K562 (cell line): Measurements from ENCODE around the gene RORB.

Experiments used
- CTCF ChIP-seq, 3 experiments: IDR thresholded peaks in 2 of 3; conservative IDR thresholded peaks in 1 of 3; 2 replicates each; pipeline ENCODE4 v1.5.1; 2011 to 2012; ENCODE audit warnings: low read length in 3 of 3, mild to moderate bottlenecking in 3 of 3, control low read depth in 2 of 3, improper control_type of control experiment in 1 of 3, inconsistent platforms in 1 of 3, low read depth in 1 of 3, mixed read lengths in 1 of 3, moderate library complexity in 1 of 3; ENCODE audit not compliant: insufficient read depth in 2 of 3
- EGR1 ChIP-seq: fragments of 450-650 bp; conservative IDR thresholded peaks from 2 replicates; pipeline ENCODE4 v1.6.1; 2017; ENCODE audit warnings: mild to moderate bottlenecking
- FOXA3 ChIP-seq, 2 experiments: fragments of 450-650 bp in 1 of 2; sonication (generic) in 1 of 2; formaldehyde crosslinking; IDR thresholded peaks in 1 of 2; conservative IDR thresholded peaks in 1 of 2; 2 replicates each; pipeline versions ENCODE4 v1.4.0 to v1.8.0; 2020 to 2022; ENCODE audit warnings: mild to moderate bottlenecking in 2 of 2, missing genetic modification reagents in 1 of 2
- JUND ChIP-seq, 2 experiments: IDR thresholded peaks; 2 replicates in 1 of 2; 3 replicates in 1 of 2; pipeline ENCODE4 v1.6.1; 2011; ENCODE audit warnings: borderline replicate concordance in 2 of 2, low read depth in 2 of 2, low read length in 2 of 2, improper control_type of control experiment in 1 of 2, missing biosample characterization in 1 of 2, missing genetic modification characterization in 1 of 2, missing genetic modification reagents in 1 of 2
- KLF10 ChIP-seq: fragments of 250-450 bp; sonication (Bioruptor Pico); IDR thresholded peaks from 2 replicates; pipeline ENCODE4 v1.6.1; 2021; ENCODE audit warnings: matching md5 sums
- NR4A1 ChIP-seq, 2 experiments: fragments of 250-450 bp in 1 of 2; fragments of 450-650 bp in 1 of 2; sonication (Bioruptor Pico) in 1 of 2; IDR thresholded peaks; 2 replicates each; pipeline versions ENCODE4 v1.4.0 to v1.6.1; 2016 to 2020; ENCODE audit warnings: mild to moderate bottlenecking in 2 of 2, missing compliant biosample characterization in 1 of 2, missing genetic modification characterization in 1 of 2, moderate library complexity in 1 of 2
- POLR2H ChIP-seq: IDR thresholded peaks from 2 replicates; pipeline ENCODE4 v1.6.1; 2016; ENCODE audit warnings: missing genetic modification characterization, low read depth, mild to moderate bottlenecking, control low read depth, missing compliant biosample characterization, moderate library complexity
- RCOR1 ChIP-seq, 2 experiments: IDR thresholded peaks; 2 replicates each; pipeline ENCODE4 v1.6.1; 2012; ENCODE audit warnings: low read depth in 2 of 2, low read length in 2 of 2, borderline replicate concordance in 1 of 2, improper control_type of control experiment in 1 of 2
- ZNF140 ChIP-seq: fragments of 250-450 bp; sonication (Bioruptor Pico); IDR thresholded peaks from 2 replicates; pipeline ENCODE4 v1.8.0; 2021; ENCODE audit warnings: moderate library complexity, mild to moderate bottlenecking, inconsistent platforms
- TF ChIP-seq, protein P1 (sequence below): fragments of 450-650 bp; IDR thresholded peaks from 2 replicates; pipeline ENCODE4 v1.7.1; 2018; ENCODE audit warnings: mild to moderate bottlenecking, low read depth; ENCODE audit not compliant: partially characterized antibody

- TF ChIP-seq CTCF (IDR thresholded peaks at IDR 0.05 in 2 of 3, conservative IDR thresholded peaks at IDR 0.05 in 1 of 3; ENCODE audit: insufficient read depth in 2 of 3, low read depth in 1 of 3, low read length in 3 of 3) (no peak), JUND (IDR thresholded peaks at IDR 0.05; ENCODE audit: borderline replicate concordance, low read depth, low read length) (no peak), JUND (tag; IDR thresholded peaks at IDR 0.05; ENCODE audit: borderline replicate concordance, low read depth, low read length) (no peak), EGR1 (no peak), POLR2H (tag) (no peak), FOXA3 (CRISPR knock-in tag; conservative IDR thresholded peaks at IDR 0.05 in 1 of 2, IDR thresholded peaks at IDR 0.05 in 1 of 2) (no peak), KLF10 (CRISPR knock-in tag) (no peak), ZNF140 (no peak), RCOR1 (IDR thresholded peaks at IDR 0.05; ENCODE audit: borderline replicate concordance in 1 of 2, low read depth in 2 of 2, low read length in 2 of 2) (no peak), NR4A1 (CRISPR knock-in tag; IDR thresholded peaks at IDR 0.05) (no peak), NR4A1 (tag; IDR thresholded peaks at IDR 0.05) (no peak)
- TF ChIP-seq, protein P1, sequence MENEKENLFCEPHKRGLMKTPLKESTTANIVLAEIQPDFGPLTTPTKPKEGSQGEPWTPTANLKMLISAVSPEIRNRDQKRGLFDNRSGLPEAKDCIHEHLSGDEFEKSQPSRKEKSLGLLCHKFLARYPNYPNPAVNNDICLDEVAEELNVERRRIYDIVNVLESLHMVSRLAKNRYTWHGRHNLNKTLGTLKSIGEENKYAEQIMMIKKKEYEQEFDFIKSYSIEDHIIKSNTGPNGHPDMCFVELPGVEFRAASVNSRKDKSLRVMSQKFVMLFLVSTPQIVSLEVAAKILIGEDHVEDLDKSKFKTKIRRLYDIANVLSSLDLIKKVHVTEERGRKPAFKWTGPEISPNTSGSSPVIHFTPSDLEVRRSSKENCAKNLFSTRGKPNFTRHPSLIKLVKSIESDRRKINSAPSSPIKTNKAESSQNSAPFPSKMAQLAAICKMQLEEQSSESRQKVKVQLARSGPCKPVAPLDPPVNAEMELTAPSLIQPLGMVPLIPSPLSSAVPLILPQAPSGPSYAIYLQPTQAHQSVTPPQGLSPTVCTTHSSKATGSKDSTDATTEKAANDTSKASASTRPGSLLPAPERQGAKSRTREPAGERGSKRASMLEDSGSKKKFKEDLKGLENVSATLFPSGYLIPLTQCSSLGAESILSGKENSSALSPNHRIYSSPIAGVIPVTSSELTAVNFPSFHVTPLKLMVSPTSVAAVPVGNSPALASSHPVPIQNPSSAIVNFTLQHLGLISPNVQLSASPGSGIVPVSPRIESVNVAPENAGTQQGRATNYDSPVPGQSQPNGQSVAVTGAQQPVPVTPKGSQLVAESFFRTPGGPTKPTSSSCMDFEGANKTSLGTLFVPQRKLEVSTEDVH = no peak
Measured at GRCh38 chr9:74711341-74711740, 214.2 kb downstream of the RORB start.
